Right lobe of liver (tissue), 4 donors: ENCODE results near the gene ANXA7.

ENCODE experiments used
- POLR2A ChIP-seq: fragments of 450-650 bp; IDR thresholded peaks from one replicate; pipeline ENCODE4 v1.6.1; 2017; ENCODE audit warnings: antibody characterized with exemption, mild to moderate bottlenecking
- TF ChIP-seq, protein P1 (sequence below), 4 donors: fragments of 200-600 bp in 3 of 4; fragments of 450-650 bp in 1 of 4; IDR thresholded peaks; one replicate each; pipeline versions ENCODE4 v1.5.1 to v1.8.0; 2016 to 2022; ENCODE audit warnings: antibody characterized with exemption in 4 of 4, mild to moderate bottlenecking in 2 of 4
- donor health status: DM: no; HTN: no; CAD: no.
- donor health status: DM: no; HTN: no; CAD: no.
- donor health status: DM: no; HTN: yes; CAD: no.

GRCh38 chr10:73333202-73333601 is 80.7 kb downstream of the ANXA7 start:
- TF ChIP-seq, protein P1, sequence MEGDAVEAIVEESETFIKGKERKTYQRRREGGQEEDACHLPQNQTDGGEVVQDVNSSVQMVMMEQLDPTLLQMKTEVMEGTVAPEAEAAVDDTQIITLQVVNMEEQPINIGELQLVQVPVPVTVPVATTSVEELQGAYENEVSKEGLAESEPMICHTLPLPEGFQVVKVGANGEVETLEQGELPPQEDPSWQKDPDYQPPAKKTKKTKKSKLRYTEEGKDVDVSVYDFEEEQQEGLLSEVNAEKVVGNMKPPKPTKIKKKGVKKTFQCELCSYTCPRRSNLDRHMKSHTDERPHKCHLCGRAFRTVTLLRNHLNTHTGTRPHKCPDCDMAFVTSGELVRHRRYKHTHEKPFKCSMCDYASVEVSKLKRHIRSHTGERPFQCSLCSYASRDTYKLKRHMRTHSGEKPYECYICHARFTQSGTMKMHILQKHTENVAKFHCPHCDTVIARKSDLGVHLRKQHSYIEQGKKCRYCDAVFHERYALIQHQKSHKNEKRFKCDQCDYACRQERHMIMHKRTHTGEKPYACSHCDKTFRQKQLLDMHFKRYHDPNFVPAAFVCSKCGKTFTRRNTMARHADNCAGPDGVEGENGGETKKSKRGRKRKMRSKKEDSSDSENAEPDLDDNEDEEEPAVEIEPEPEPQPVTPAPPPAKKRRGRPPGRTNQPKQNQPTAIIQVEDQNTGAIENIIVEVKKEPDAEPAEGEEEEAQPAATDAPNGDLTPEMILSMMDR (IDR thresholded peaks at IDR 0.05) = no peak
- TF ChIP-seq POLR2A = no peak
